Measurements from ENCODE around the gene SMOC2.
"Not testable (repeated sequence)": the region's sequence is repeated elsewhere in the genome, so short reads cannot be mapped to it uniquely, and the experiment has no call there.

GRCh38 chr6:168610966-168611365 lies 170.0 kb downstream of the SMOC2 start:
- not testable (repeated sequence) for TF ChIP-seq ZNF33A (CRISPR knock-in tag; IDR thresholded peaks at IDR 0.05; ENCODE audit: borderline replicate concordance); CTCF (CRISPR knock-in tag; IDR thresholded peaks at IDR 0.05); ZNF747 (CRISPR knock-in tag; IDR thresholded peaks at IDR 0.05; ENCODE audit: borderline replicate concordance); NFIC (IDR thresholded peaks at IDR 0.05; ENCODE audit: low read length); POLR2A (IDR thresholded peaks at IDR 0.05; ENCODE audit: insufficient read depth in 1 of 2, low read depth in 2 of 2, low read length in 2 of 2); SAFB2 (CRISPR knock-in tag; IDR thresholded peaks at IDR 0.05; ENCODE audit: borderline replicate concordance, low read depth); UBTF (CRISPR knock-in tag; IDR thresholded peaks at IDR 0.05); ZNF275 (CRISPR knock-in tag; IDR thresholded peaks at IDR 0.05; ENCODE audit: borderline replicate concordance); ZFP37 (CRISPR knock-in tag; IDR thresholded peaks at IDR 0.05; ENCODE audit: borderline replicate concordance); BRF2 (CRISPR knock-in tag; IDR thresholded peaks at IDR 0.05)

Measured in HepG2 (cell line).